ENCODE data around the gene PPP1CC. TPM values are rescaled to one million over a fixed set of nuclear protein-coding genes. Genes with fewer than 3 reads are reported as not detected.

PPP1CC gene
- total RNA-seq, 1 donor from 2014 or later = 174 TPM

DNA sequence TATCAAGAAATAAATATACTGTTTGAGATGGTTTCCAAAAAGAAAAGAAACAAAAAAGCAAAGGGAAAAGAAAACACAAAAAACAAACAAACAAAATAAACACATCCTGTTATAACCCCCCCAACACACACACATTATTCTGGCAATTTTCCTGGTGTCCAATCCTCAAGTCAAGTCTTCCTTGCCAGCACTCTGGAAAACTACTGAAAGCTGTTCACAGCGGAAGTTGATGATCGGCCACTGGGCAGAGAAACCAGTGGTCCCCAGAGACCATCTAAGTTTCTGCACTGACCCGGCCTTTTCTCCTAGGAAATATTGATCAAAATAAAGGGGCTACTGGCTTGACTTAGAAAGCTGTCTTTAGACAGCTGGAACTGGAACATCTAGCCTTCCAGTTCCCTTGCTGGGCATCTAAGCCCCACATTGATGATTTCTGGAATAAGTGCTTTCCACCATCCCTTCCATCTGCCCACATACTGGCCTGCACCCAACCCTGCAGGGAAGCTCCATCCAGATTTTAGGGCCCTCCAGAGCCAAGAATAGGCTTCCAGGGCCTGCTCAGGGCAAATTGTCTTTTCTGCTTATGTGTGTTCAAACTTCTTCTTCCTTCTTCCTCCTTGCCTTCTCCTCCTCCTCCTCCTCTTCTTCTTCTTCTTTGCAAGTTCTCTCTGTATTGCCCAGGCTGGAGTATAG, 11.6 kb upstream of the PPP1CC start:
- no peaks in the 10 kb centered on the region for H3K27me3 Mint-ChIP-seq

DNA sequence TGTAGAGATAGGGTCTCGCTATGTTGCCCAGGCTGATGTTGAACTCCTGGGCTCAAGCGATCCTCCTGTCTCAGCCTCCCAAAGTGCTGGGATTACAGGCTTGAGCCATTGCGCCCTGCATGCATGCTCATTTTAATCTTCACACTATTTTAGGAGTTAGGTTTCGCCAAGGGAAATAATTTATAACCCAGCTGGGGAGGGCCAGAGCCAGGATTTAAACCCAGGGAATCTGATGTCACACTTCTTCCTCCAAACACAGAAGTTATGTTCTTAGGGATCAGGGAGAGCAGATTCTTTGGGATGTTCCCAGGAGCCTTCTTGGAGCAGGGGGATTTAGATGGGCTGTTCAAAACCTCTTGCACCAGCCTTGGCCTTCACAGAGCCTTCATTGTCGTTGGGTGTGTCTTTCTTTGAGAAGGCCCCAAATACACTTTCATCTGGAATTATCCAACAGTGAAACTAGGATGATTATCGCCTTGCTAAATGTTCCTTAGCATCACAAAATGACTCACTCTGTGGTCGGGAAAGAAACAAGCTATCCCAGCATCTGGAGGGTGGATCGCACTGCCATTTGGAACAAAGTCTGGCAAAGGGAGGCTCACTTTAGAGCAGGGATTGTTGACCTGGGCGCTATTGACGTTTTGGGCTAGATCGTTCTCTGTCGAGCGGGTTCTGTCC, 8.2 kb upstream of the PPP1CC start:
- Mint-ChIP-seq H3K27ac (no peak overlapping the region), H3K4me3 (no peak overlapping the region), H3K36me3 (no peaks in the 10 kb centered on the region), H3K27me3 (no peaks in the 10 kb centered on the region), H3K4me1 (ENCODE audit: unreplicated experiment) (peaks cover 5% of the 10 kb centered on the region), H3K9me3 (no peaks in the 10 kb centered on the region)
- TF ChIP-seq, protein P1, sequence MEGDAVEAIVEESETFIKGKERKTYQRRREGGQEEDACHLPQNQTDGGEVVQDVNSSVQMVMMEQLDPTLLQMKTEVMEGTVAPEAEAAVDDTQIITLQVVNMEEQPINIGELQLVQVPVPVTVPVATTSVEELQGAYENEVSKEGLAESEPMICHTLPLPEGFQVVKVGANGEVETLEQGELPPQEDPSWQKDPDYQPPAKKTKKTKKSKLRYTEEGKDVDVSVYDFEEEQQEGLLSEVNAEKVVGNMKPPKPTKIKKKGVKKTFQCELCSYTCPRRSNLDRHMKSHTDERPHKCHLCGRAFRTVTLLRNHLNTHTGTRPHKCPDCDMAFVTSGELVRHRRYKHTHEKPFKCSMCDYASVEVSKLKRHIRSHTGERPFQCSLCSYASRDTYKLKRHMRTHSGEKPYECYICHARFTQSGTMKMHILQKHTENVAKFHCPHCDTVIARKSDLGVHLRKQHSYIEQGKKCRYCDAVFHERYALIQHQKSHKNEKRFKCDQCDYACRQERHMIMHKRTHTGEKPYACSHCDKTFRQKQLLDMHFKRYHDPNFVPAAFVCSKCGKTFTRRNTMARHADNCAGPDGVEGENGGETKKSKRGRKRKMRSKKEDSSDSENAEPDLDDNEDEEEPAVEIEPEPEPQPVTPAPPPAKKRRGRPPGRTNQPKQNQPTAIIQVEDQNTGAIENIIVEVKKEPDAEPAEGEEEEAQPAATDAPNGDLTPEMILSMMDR (conservative IDR thresholded peaks at IDR 0.05) = no peak
- no peak for DNase-seq (ENCODE audit: extremely low spot score, unreplicated experiment)

More for the DNA sequence above, 11.6 kb upstream of the PPP1CC start:
- H3K9me3 Mint-ChIP-seq = no peaks in the 10 kb centered on the region
- no peak overlapping the region for H3K4me3 Mint-ChIP-seq
- no peak overlapping the region for H3K27ac Mint-ChIP-seq
- no peaks in the 10 kb centered on the region for H3K4me1 Mint-ChIP-seq (ENCODE audit: unreplicated experiment)
- no peak for DNase-seq (ENCODE audit: extremely low spot score, unreplicated experiment)
- TF ChIP-seq, protein P1 (conservative IDR thresholded peaks at IDR 0.05) = no peak
- no peaks in the 10 kb centered on the region for H3K36me3 Mint-ChIP-seq

DNA sequence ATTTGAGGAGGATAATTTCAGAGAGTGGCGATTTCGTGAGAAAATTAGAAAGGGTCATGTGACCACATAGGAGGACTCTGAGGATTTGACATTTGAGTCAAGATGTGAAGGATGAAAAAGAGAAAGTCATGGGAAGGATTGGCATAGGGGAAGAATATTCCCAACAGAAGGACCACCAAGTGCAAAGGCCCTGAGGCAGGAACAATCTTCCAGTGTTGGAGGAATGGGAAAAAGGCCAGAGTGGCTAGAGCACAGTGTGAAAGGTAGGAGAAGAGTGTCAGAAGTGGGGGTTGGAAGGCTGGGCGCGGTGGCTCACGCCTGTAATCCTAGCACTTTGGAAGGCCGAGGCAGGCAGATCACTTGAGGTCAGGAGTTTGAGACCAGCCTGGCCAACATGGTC, 3.9 kb upstream of the PPP1CC start:
- no peak overlapping the region for H3K27ac Mint-ChIP-seq
- peaks cover 5% of the 10 kb centered on the region for H3K27me3 Mint-ChIP-seq
- no peaks in the 10 kb centered on the region for H3K9me3 Mint-ChIP-seq
- TF ChIP-seq, protein P1 (conservative IDR thresholded peaks at IDR 0.05) = no peak
- DNase-seq (ENCODE audit: extremely low spot score, unreplicated experiment) = no peak
- peaks cover 28% of the 10 kb centered on the region for H3K4me1 Mint-ChIP-seq (ENCODE audit: unreplicated experiment)
- H3K4me3 Mint-ChIP-seq = no peak overlapping the region
- no peaks in the 10 kb centered on the region for H3K36me3 Mint-ChIP-seq

DNA sequence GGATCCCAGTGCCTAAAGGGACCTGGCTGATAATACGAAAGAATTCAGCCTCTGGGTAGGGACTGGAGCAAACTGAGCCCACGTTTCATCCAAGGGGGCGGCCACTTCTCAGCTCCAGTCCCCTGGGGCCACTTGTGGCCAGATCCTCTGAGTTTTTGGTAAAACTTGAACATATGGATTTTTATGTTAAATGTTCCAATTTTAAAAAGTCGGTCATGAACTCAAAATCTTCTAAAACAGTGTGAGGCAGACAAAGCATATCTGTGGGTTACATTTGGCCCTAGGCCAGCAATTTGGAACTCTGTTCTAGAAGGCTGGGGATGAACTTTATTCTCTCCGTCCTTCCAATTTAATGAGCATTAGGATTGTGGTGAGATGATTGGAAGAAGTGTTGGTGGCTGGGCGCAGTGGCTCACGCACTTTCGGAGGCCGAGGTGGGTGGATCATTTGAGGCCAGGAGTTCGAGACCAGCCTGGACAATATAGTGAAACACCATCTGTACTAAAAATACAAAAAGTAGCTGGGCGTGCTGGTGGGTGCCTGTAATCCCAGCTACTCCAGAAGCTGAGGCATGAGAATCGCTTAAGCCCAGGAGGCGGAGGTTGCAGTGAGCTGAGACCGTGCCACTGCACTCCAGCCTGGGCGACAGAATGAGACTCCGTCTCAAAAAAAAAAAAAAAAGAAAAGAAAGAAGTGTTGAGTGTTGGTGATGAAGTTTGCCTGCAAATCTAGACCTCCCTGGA, 3.0 kb upstream of the PPP1CC start:
- DNase-seq (ENCODE audit: extremely low spot score, unreplicated experiment) = no peak
- TF ChIP-seq, protein P1 (conservative IDR thresholded peaks at IDR 0.05) = no peak
- Mint-ChIP-seq H3K27ac (no peak overlapping the region), H3K4me1 (ENCODE audit: unreplicated experiment) (peaks cover 33% of the 10 kb centered on the region), H3K9me3 (no peaks in the 10 kb centered on the region), H3K4me3 (peak overlapping the region; percentile 60), H3K36me3 (no peaks in the 10 kb centered on the region), H3K27me3 (peaks cover 5% of the 10 kb centered on the region)

DNA sequence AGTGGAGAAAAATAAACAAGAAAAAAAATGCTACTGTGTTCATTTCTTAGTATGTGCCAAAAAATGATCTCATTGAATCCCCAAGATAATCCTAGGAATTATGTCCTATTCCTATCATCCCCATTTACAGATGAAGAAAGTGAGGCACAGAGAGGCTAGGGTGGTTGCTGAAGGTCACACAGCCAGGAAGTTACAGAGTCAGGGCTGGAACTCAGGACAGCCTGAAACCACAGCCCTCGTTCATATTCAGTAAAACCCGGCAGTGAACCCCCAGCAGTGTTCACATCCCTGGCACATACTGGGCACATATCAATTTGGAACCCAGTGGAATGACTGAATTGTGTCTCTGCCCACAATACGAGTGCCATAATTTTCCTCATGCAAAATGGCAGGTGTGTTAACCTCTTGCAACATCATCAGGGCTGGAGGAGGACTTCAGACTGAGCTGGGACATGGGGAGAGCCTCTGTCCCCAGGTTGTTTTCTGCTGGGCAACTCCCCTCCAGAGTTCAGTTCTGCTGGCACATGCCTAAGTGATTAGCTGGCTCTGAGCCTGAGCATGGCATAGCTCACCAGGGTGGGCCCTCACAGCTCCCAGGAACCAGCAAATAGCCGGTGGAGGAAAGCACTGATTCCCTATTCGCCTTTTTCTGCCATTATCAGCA, 2.0 kb upstream of the PPP1CC start:
- Mint-ChIP-seq H3K4me1 (ENCODE audit: unreplicated experiment) (peaks cover 43% of the 10 kb centered on the region), H3K9me3 (no peaks in the 10 kb centered on the region), H3K27ac (no peak overlapping the region), H3K36me3 (no peaks in the 10 kb centered on the region), H3K27me3 (peaks cover 5% of the 10 kb centered on the region), H3K4me3 (peak overlapping the region; percentile 100)
- DNase-seq (ENCODE audit: extremely low spot score, unreplicated experiment) = no peak
- TF ChIP-seq, protein P1 (conservative IDR thresholded peaks at IDR 0.05) = no peak

All from type B pancreatic cell (in vitro differentiated cells).